ENCODE data around the gene CTBP2.

DNA sequence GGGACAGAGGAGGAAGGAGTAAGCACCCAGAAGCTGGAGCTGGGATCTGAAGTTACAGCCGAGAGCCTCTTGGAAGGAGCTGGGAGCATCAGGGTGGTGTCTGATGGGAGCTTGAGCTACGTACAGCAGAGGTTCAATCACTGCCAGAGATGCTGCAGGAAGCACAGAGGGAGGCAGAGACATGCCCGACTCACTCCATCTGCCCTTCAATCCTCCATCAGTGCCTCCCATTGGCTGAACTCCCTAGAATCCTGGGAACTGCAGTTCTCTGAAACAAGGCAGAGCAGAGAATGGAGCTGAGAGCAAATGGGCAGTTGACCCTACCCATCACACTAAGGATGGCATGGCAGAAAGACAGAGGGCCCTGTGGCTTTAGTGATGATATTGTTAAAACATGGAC is 40.0 kb upstream of the CTBP2 start:
- TF ChIP-seq POLR2A (IDR thresholded peaks at IDR 0.05; ENCODE audit: low read depth), result no peak
- no peak for TF ChIP-seq POLR2AphosphoS5 (IDR thresholded peaks at IDR 0.05)
